Chondrocyte (in vitro differentiated cells): ENCODE measurements around the gene SLC22A16. TPM values are rescaled to one million over a fixed set of nuclear protein-coding genes. Genes with fewer than 3 reads are reported as not detected.

Source experiments
- DNase-seq: peaks from one replicate; pipeline ENCODE4 v3.0.0; 2021; ENCODE audit warnings: mixed read lengths, low spot score
- H3K27ac Mint-ChIP-seq: one replicate; pipeline ENCODE4 v1.8.0; 2021; ENCODE audit warnings: mild to moderate bottlenecking, moderate library complexity, mixed read lengths; ENCODE audit not compliant: unreplicated experiment
- H3K27me3 Mint-ChIP-seq: 2 replicates; pipeline ENCODE4 v1.8.0; 2021; ENCODE audit warnings: low read depth, mixed read lengths
- H3K36me3 Mint-ChIP-seq: 2 replicates; pipeline ENCODE4 v1.8.0; 2021; ENCODE audit warnings: low read depth, mixed read lengths
- H3K4me1 Mint-ChIP-seq: 2 replicates; pipeline ENCODE4 v1.8.0; 2021; ENCODE audit warnings: low read depth, mild to moderate bottlenecking, mixed read lengths
- H3K4me3 Mint-ChIP-seq: one replicate; pipeline ENCODE4 v1.8.0; 2021; ENCODE audit warnings: mild to moderate bottlenecking, moderate library complexity, mixed read lengths; ENCODE audit not compliant: unreplicated experiment
- H3K9me3 Mint-ChIP-seq: 2 replicates; pipeline ENCODE4 v1.8.0; 2021; ENCODE audit warnings: low read depth, mixed read lengths
- CTCF ChIP-seq: fragments of 200-600 bp; sonication (generic); IDR thresholded peaks from 2 replicates; pipeline ENCODE4 v1.5.0; 2021; ENCODE audit warnings: antibody characterized with exemption, mild to moderate bottlenecking, moderate library complexity
- total RNA-seq: library from RNA; stranded (reverse); gene quantifications from 3 replicates; pipeline ENCODE4 v1.2.1, GENCODE V29; 2021

Gene SLC22A16
- total RNA-seq, 1 donor from 2014 or later: not detected

- Mint-ChIP-seq H3K27me3 (peaks cover 13% of the 10 kb centered on the region), H3K9me3 (peaks cover 11% of the 10 kb centered on the region), H3K4me3 (no peak overlapping the region), H3K4me1 (no peaks in the 10 kb centered on the region), H3K36me3 (no peaks in the 10 kb centered on the region), H3K27ac (no peak overlapping the region)
- DNase-seq: no peak
- TF ChIP-seq CTCF: no peak
Measured at GRCh38 chr6:110481081-110481480, 4.7 kb upstream of the SLC22A16 start.

GRCh38 chr6:110475066-110475653, 1.3 kb downstream of the SLC22A16 start:
- H3K27me3 Mint-ChIP-seq: peaks cover 18% of the 10 kb centered on the region
- H3K4me3 Mint-ChIP-seq: no peak overlapping the region
- H3K27ac Mint-ChIP-seq: no peak overlapping the region
- H3K9me3 Mint-ChIP-seq: peaks cover 1% of the 10 kb centered on the region
- no peak for DNase-seq
- no peak for TF ChIP-seq CTCF
- H3K4me1 Mint-ChIP-seq: no peaks in the 10 kb centered on the region
- H3K36me3 Mint-ChIP-seq: no peaks in the 10 kb centered on the region

- Mint-ChIP-seq H3K4me3 (no peak overlapping the region), H3K9me3 (no peaks in the 10 kb centered on the region), H3K27me3 (peaks cover 18% of the 10 kb centered on the region), H3K4me1 (no peaks in the 10 kb centered on the region), H3K36me3 (no peaks in the 10 kb centered on the region), H3K27ac (no peak overlapping the region)
- no peak for TF ChIP-seq CTCF
- DNase-seq: no peak
Measured at GRCh38 chr6:110474500-110474899, 1.9 kb downstream of the SLC22A16 start.

GRCh38 chr6:110472739-110473138, 3.7 kb downstream of the SLC22A16 start:
- Mint-ChIP-seq H3K9me3 (no peaks in the 10 kb centered on the region), H3K4me1 (no peaks in the 10 kb centered on the region), H3K27ac (no peak overlapping the region), H3K4me3 (no peak overlapping the region), H3K27me3 (peaks cover 12% of the 10 kb centered on the region), H3K36me3 (no peaks in the 10 kb centered on the region)
- TF ChIP-seq CTCF: no peak
- no peak for DNase-seq

- no peaks in the 10 kb centered on the region for H3K4me1 Mint-ChIP-seq
- no peak overlapping the region for H3K4me3 Mint-ChIP-seq
- no peak for DNase-seq
- H3K27ac Mint-ChIP-seq: no peak overlapping the region
- TF ChIP-seq CTCF: no peak
- H3K9me3 Mint-ChIP-seq: no peaks in the 10 kb centered on the region
- peaks cover 15% of the 10 kb centered on the region for H3K27me3 Mint-ChIP-seq
- H3K36me3 Mint-ChIP-seq: no peaks in the 10 kb centered on the region
Measured at GRCh38 chr6:110471726-110472365, 4.6 kb downstream of the SLC22A16 start.
